ENCODE data around the gene FADS6.

The FADS6 gene

DNA sequence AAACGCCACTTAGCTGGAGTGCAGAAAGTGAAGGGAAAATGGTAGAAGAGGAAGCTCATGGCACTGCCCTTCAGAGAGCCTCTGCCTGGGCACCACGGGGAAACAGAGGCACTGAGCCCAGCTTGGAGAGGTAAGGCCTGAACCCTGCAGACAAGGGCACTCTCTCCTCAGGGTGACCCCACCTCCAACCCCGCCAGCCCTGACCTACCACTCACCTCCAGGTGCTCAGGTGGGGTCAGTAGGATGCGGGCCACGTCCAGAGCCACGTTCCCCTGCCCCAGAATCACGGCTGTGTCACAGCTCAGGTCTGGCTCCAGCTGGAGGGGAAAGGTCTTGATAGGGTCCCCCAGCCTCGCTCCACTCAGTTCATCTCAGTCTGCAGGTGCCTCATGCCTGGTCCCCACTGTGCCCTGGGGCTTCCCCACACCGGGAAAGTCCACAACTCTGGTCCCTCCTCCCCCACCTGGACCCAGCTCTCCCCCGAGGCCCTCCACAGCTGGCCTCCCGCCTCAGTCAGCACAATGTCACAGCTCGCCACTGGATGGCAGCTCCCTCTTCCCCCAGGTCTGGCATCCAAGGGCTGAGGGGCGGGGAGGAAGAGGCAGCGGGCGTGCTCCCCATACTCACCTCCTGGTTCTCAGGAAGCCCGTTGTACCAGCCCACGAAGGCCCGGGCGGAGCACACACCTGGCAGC, 27.8 kb downstream of the FADS6 start:
- DNase-seq, result no peak

DNA sequence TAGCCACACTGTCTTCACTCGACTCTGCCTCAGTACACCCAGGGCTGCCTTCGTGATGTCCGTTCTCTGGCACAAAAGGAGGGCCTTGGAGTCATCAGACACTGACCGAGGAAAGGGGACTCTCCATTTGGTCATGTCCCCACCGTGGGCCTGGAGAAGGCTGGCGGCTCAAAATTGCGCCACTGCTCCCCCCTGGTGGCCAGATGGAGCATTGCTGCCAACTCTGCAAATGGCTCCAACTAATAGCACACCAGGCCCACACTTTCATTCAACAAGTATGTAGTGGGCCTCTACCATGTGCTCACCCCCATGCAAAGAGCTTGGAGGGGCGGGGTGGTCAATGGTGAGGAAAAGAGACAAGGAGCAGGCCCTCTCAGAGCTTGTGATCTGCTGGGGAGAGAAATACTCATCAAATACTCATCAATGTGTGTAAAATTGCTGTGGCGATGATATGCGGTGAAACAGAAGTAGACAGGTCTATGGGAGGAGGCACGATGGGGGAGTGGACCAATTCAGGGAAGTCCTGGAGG, 28.5 kb downstream of the FADS6 start:
- DNase-seq, result peak; percentile 77

DNA sequence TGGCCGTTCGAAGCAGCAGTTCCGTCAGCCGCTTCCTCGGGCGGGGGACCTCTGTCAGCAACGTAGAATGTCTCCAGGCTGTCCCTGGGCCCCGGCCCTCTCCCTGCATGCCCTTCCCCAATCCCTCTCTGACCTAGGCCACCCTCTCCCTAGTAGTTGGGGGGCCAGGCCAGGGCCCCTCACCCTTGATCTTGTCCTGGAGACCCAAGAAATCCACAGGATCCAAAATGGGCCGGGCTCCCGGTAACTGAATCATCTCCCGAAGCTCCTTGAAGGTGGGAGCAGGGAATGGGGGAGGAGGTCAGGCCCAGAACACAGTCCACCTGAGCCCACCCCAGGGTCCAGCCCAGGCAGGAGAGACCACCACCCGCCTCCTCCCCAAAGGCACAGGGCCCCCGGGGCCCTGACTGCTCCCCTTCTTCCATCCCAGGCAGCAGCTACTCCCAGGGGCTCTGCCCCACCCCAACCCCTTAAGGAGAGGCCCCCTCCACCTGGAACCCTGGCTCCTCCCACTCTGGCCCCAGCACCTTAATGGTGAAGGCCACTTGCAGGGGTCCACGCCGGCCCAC, 29.1 kb downstream of the FADS6 start:
- DNase-seq, result no peak

DNA sequence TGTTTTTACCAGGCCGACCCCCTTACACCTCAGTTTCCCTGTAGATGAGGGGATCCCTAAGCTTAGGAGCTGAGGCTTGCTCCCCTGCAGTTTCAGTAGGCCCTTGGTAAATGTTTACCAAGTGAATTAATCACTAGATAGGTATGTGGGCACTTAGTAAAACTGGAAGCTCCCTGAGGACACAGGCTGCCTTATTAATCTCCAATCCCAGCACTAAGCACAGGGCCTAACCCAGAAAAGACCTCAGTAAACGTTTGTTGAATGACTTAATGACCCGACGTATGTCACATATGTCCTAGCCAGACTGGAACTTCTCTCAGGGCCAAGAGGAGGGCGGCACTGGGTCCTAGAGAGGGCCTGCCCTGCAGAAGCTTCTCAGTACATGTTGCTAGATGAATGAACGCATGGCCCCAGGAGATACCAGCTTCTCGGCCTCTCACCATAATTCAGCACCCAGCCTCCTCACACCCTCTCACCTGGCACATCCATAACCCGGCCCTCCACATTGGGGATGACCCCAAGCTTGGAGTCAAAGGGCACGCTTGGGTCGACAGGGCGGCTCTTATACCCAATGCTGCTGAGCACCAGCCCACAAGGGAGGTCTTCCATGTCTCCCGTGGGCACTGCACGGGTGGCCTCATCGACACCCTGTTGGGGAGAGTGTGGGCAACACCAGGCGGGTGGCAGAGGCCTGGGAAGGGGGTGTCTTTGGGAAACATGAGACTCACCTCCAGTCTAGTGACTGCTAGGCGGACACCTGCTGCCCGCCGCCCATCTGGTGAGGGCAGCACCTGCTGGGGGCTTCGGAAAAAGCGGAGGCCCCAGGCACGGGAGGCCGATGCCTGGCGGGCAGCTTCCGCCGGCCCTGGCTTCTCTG, 29.8 kb downstream of the FADS6 start:
- DNase-seq, result no peak

DNA sequence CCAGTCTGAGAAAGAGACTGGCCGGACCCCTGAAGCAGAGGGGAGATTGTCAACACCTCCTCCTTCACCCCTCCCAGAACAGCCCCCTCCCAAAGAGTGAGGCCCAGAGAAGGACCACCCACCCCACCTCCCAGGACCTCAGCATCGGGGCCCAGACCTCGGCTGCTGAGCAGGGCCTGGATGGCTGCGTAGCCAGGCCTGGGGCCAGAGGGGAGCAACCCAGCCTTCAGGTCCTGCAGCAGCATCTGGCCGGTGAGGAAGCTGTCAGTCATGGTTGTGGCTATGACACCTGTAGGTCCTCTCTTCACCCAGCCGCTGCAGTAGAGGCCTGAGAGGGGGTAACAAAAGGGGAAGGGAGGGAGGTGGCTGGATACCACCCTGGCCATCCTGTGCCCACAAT, 30.5 kb downstream of the FADS6 start:
- DNase-seq, result no peak

DNA sequence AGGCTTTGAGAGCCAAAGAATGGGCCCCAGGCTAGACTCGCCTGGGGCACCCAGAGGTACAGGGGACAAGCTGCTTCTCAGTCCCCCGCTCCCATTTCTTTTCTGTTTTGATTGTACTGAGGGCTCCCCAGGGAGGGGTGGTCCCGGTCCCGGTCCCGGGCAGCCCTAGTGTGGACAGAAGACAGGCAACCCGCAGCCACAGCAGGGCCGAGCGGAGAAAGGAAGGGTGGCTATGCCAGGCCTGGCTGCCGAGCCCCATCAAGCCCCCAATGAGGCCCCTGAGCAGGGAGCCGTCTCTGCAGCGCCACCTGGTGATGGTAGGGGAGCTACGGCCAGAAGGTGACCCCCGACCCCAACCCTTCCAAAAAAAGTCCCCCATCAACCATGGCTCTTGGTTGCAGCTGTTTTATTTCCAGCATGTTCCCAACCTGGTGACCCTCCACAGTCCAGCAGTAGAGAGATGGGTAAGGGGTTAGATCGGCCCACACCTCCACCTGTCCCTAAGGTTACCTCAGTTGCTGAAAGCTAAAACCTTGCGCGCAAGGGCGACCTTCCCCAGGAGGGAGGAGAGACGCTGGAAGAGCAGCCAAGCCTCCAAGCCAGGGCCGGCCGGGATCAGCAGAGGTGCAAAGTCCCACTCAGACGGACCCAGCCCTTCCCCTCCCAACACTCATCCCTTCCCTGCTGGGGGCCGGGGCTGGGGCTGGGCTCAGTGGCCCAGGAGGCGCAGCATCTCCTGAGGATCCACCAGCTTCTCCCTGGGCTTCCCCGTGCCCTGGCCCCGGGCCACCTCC, 31.1 kb downstream of the FADS6 start:
- DNase-seq, result peak; percentile 72

DNA sequence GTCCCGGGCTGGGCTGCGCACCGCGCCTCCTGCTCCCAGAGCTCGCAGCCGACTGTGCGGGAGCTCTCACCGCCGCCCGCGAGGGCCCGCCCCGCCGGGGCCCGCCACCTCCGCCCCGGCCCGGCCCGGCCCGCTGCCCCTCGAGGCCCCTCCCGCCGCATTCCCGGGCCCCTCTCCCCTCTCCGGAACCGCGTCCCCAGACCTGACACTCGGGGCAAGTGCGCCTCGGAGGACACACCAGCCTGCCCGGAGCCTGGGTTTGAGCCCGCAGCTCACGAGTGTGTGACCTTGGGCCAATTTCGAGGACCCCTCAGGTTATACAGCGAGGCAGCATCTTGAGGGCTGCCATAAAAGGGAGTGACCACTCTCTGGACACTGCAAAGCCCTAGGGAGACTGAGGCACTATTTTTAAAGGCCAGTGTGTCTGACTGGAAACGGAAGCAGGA, 31.7 kb downstream of the FADS6 start:
- DNase-seq, result no peak

DNA sequence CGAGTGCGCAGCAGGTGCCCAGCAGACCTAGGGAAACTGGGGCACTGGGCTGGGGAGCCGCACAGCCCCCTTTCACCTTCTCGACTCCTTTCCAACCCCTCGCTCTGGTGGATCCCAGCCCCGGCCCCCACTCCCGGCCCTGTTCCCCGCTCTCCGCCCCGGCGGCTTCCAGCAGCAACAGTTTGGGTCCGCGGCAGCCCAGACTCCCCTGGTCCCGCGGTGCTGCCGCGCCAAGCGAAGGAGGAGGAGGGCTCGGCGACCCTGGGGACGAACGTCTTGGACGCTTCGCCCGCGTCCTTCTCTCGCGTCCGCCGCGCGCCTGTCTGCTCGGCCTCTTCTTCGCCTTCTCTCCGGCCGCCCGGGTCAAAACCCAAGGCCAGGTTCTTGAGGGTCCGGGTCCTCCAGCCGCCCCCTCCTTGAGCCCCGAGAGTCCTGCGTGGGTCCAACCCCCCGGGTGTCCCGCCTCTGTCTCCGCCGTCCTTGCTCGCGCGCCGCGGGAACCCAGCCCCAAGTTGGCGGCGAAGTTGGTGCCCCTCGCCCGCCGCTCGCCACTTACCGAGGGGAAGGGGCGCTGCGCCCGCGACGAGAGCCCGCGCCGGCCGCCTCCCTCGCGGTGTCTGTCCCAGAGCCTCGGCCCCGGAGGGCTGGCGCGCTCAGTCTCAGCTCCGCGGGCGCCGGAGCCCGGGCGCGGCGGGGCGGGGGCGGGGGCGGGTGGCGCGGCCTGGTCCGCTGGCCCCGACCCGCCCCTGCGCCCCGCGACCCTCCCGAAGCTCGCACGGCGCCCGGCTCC, 32.4 kb downstream of the FADS6 start:
- no peak for DNase-seq

DNA sequence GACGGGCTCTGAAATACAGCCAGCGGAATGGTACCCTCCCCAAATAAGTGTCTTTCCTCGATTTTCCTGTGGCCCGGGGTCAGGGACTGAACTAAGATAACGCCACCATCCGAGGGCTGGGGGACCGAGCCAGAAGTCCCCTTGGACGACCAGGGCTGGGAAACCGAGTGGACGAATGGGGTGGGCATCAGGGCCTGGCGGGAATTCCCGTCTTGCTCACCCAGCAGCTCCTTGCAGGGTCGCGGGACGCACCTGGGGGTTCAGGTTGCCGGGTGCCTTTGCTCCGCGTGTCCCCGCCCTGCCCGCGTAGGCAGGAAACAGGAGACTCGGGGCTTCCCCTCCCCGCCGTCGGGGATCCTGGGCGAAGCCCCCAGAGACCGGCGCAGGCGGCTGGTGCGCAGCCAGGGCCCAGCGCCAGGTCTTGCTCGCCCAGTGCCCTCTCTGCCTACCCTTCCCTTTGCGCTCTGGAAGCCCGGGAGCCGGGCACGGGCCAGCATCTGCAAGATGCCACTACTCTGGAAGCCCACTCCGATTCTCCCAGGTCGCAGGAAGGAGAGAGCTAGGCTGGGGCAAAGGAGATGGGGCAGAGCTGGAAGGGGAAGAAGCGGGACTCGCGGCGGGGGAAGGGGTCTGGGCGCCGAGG, 33.1 kb downstream of the FADS6 start:
- no peak for DNase-seq

DNA sequence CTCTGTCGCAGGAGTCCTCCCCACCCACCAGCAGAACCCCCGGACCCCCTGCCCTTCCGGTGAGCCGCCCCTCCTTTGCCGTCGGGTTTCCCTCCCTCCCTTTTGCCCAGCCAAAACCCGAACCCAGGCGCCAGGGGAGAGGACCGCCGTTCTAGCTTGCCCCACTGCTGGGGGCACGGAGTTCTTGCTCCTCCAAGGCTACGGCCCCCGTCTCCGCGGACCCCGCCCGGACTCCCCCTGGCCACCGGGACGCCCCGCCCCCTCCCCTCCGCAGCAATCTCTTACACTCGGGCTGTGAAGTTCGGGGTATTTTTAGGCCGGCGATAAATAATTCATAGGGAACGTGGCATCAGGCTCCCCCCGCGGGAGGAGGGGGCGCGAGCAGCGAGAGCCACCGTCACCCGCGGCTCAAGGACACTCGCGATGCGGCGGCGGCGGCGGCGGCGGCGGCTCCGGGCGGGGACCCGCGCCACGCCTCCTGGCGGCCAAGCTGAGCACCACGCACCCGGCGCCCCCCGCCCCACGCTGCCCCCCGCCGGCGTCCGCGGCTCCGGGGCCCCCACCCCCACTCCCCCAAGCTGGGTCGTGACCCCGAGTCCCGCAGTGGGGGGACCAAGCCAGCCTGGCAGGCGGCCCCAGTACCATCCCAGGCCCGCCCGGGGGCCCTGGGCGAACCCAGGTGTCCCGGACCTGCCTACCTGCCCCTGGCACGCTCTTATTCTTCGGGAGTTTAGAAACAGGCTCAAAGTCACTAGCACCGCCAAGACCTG, 33.8 kb downstream of the FADS6 start, which contains the start of gene GRIN2C:
GRIN2C (minus strand) TSS at position 427 of the 770 bp plus-strand sequence. CDS start 4,793 bp downstream, outside the sequence.
- peak; percentile 37 for DNase-seq

DNA sequence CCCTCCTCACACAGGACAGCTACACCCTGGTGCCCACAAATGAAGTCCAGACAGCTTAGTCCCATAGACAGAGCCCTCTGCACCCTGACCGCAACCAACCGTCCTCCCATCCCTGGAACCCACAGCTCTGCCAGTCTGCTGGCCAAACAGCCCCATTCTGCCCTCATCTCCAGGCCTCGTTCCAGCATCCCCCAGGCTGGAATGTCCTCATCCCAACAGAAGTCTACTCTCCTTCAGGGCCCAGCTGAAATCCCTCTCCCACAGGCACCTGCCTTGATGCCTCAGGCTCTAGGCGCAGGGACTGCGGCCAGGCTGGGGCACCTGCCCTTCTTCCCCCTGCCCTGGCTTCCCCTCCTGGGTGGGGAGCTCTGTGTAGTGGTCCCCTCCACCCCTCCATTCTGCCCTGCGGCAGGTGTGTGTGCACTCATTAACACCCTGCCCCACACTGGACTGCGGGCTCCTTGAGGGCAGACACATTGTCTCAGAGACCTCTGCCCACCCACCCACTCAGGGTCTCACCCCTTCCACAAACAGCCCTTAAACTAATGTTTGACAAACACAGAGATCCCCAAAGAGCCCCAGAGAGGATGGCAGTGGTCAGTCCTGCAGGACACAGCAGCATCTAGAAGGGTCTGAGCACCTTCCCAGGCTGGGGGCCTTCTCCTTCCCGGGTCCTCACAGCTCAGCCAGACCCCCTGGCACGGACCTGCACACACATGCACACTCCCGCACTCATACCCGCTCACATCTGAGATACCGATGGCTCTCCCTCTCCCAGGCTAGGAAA, 34.6 kb downstream of the FADS6 start:
- no peak for DNase-seq

DNA sequence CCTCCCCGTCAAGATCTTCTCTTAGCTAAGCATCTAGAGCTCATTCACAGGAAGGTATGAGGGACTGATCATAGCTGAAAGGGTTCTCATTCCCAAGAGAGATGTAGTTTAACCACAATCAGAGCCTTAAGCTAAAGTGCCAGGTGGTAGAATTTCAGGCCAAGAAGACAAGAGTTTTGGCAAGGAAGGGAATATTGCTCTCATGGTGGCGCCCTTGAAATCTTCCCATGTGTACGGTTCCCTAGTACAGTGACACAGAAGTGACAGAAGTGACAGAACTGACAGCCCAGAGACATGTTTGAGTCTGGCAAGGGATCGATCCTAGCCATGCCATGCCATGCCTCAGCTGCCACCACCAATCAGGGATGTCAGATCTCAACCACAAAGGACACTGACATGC, 36.2 kb downstream of the FADS6 start:
- DNase-seq, result no peak

DNA sequence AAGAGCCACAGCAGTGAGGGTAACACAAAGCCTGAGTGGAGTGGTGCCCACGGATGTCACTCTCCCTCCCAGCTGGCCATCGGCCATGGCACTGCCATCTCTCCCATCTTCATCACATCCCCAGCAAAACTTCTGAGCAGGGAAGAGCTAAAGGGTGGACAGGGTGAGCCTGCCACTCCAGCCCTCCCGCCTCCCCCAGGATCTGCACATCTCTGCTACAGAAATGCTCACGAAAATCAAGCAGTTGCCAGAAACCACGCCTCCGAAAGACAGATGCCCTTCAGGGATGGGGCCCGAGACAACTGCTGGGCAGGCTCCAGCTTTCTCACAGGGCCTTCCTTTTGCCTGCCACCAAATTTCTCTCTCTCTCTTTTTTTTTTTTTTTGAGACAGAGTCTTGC, 37.3 kb downstream of the FADS6 start:
- DNase-seq, result no peak

DNA sequence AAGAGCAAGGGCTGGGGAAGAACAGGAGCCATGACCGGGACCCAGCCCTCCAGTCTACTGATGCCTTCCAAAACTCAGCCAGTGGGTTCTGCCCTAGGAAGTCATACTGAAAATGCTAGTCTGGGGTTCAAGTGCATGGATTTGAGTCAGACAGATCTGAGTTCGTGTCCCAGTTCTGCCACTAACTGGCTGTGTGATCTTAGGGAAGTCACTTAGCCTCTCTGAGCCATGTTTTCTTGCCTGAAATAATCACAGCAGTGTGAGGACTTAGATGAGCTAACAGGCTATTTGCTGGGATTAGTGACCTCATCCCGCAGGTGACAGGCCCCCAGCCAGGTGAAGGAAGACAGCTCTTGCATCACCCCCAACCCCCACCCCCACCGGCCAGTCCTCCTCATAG, 38.1 kb downstream of the FADS6 start:
- no peak for DNase-seq

DNA sequence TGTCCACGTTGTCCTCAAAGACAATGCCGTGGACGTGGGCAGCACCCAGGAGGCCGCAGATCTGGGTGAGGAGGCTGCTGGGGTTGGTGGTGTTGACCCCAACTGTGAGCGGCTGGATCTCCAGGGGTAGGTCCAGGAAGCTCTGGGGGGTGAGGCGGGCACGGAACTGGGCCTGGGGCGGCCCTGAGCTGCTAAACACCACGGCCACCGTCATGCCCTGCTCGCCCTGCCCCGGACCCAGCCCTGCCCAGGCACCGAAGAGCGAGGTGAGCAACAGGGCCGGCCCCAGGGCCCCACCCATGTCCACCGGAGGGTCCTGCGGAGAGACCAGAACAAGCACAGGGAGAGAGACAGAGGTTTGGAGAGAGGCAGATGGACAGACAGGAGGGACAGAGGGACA, 38.6 kb downstream of the FADS6 start:
- DNase-seq, result no peak

DNA sequence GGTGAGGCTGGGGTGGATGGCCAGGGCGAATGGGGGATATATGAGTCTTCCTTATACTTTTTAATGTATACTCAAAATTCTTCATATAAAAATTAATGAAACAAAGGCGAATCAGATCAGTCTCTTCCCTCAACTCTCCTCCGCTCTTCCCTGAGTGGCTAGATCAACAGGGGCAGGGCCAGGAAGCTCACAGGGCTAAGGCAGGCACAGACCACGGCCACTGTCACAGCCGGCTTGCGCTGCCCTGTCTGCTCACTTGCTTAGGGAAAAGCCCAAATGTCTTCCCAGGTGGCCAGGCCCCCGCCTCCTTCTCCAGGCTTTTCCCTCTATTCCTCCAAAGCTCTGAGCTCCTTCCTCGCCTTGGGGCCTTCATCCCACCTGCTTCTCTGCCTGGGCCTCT, 39.8 kb downstream of the FADS6 start:
- no peak for DNase-seq

DNA sequence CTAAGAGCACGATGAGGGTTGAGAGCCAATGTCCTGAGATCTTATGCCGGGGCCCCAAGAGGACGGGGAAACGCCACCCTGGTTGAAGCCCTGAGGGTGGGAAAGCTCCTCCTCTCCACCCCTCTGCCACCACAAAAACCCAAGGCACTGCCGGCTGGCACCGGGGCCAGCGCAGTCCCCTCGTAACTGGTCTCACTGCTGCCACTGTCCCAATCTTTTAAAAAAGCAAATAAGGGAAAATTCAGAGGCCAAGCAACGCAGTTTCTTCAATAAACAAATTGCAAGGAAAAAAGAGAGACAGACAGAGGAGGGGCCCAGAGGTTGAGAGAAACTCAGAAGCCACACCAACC, 40.4 kb downstream of the FADS6 start:
- no peak for DNase-seq

DNA sequence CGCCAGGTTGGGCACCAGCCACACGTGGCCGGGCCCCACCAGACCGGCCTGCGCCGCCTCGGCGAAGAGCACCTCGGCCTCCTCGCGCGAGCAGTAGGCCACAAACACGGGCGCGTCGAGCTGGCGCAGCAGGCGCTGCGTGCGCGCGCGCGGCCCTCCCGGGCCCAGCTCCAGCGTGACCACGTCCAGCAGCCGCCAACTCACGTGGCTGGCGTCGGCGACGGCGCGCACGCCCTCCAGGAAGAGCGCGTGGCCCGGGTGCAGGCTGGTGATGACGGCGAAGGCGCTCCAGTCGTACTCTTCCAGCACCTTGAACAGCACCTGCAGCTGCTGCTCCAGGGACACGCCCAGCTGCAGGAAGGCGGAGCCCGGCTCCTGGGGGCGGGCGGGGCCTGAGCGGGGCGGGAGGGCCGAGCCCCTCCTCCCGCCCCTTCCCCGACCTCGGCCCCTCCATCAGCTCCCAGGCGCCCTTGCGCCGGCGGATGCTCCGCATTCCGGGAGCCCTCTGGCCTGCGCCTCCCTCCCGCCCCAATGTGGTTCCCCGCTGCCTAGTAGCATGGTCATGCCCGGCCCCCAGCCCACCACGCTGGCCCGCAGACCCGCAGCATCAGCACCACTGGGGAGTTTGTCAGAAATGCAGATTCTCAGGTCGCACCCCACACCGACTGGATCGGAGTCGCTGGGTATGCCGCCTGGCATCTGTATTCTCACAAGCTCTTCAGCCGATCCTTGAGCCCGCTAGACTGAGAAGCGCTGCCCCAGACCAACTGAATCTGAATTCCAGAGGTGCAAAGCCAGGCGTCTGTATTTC, 41.0 kb downstream of the FADS6 start:
- peak; percentile 68 for DNase-seq
